Vagina (tissue), 2 donors: ENCODE data around the gene SNX3. TPM values are rescaled to one million over a fixed set of nuclear protein-coding genes. Genes with fewer than 3 reads are reported as not detected.

Experiments used
- DNase-seq, 2 donors: peaks; one replicate each; pipeline ENCODE4 v3.0.0-alpha.2; 2017; ENCODE audit errors: extremely low spot score in 2 of 2
- H3K27ac ChIP-seq: fragments of 200-600 bp; sonication (generic); one replicate; pipeline ENCODE4 v1.5.1; 2019
- H3K27me3 ChIP-seq: fragments of 200-600 bp; sonication (generic); one replicate; pipeline ENCODE4 v1.5.1; 2019
- H3K36me3 ChIP-seq, 2 donors: fragments of 200-600 bp; sonication (generic); one replicate each; pipeline ENCODE4 v1.5.1; 2017 to 2019
- H3K4me1 ChIP-seq: fragments of 200-600 bp; sonication (generic); one replicate; pipeline ENCODE4 v1.5.1; 2019
- H3K4me3 ChIP-seq, 2 donors: fragments of 200-600 bp; sonication (generic); 1 replicate in 1 of 2; 2 replicates in 1 of 2; pipeline ENCODE4 v1.5.1; 2016 to 2019
- H3K9me3 ChIP-seq: fragments of 200-600 bp; sonication (generic); one replicate; pipeline ENCODE4 v1.5.1; 2019
- CTCF ChIP-seq, 3 experiments: fragments of 450-650 bp in 2 of 3; fragments of 200-600 bp in 1 of 3; sonication (generic) in 1 of 3; IDR thresholded peaks; one replicate each; pipeline ENCODE4 v1.5.1; 2017 to 2019; ENCODE audit warnings: antibody characterized with exemption in 3 of 3, mild to moderate bottlenecking in 2 of 3, moderate library complexity in 2 of 3
- POLR2A ChIP-seq, 2 donors: fragments of 450-650 bp; IDR thresholded peaks; one replicate each; pipeline ENCODE4 v1.6.1; 2017; ENCODE audit warnings: antibody characterized with exemption in 2 of 2, mild to moderate bottlenecking in 2 of 2, moderate library complexity in 2 of 2
- POLR2AphosphoS5 ChIP-seq, 2 donors: sonication (generic); formaldehyde crosslinking; IDR thresholded peaks; one replicate each; pipeline ENCODE4 v1.9.0; 2017; ENCODE audit warnings: antibody characterized with exemption in 2 of 2, mild to moderate bottlenecking in 2 of 2, low read depth in 1 of 2; ENCODE audit not compliant: insufficient read depth in 1 of 2
- intact Hi-C: fragments of 100-400 bp; cut with DNase I; formaldehyde crosslinking; loops from one replicate; pipeline ENCODE4 v1.15.1; 2023
- total RNA-seq: library from RNA; depleted of rRNA; stranded (reverse); fragments of >200 nt; gene quantifications from one replicate; pipeline ENCODE4 v1.2.3, GENCODE V29; 2016

The SNX3 gene
- total RNA-seq, 1 donor from 2014 or later: 123 TPM

- no peak for DNase-seq
- TF ChIP-seq POLR2A (IDR thresholded peaks at IDR 0.05) (no peak), CTCF (IDR thresholded peaks at IDR 0.05) (no peak), POLR2AphosphoS5 (IDR thresholded peaks at IDR 0.05; ENCODE audit: insufficient read depth in 1 of 2, low read depth in 1 of 2) (no peak)
- H3K36me3 ChIP-seq: no peaks in the 10 kb centered on the region
- intact Hi-C loops: no loop called here
- no peak overlapping the region for H3K4me3 ChIP-seq
- peaks cover 12% of the 10 kb centered on the region for H3K4me1 ChIP-seq
- no peak overlapping the region for H3K27ac ChIP-seq
- H3K27me3 ChIP-seq: no peaks in the 10 kb centered on the region
- H3K9me3 ChIP-seq: no peaks in the 10 kb centered on the region
These were observed 17.0 kb downstream of the SNX3 start for GRCh38 chr6:108243836-108244235.

GRCh38 chr6:108242721-108243120, 18.1 kb downstream of the SNX3 start:
- intact Hi-C loops: no loop called here
- Histone ChIP-seq H3K9me3 (no peaks in the 10 kb centered on the region), H3K4me3 (no peak overlapping the region), H3K36me3 (no peaks in the 10 kb centered on the region), H3K27ac (no peak overlapping the region), H3K4me1 (peaks cover 12% of the 10 kb centered on the region), H3K27me3 (no peaks in the 10 kb centered on the region)
- no peak for TF ChIP-seq POLR2A (IDR thresholded peaks at IDR 0.05)
- no peak for TF ChIP-seq POLR2AphosphoS5 (IDR thresholded peaks at IDR 0.05; ENCODE audit: insufficient read depth in 1 of 2, low read depth in 1 of 2)
- TF ChIP-seq CTCF (IDR thresholded peaks at IDR 0.05): no peak
- DNase-seq: no peak

GRCh38 chr6:108242259-108242658, 18.6 kb downstream of the SNX3 start:
- no peaks in the 10 kb centered on the region for H3K27me3 ChIP-seq
- TF ChIP-seq POLR2AphosphoS5 (IDR thresholded peaks at IDR 0.05; ENCODE audit: insufficient read depth in 1 of 2, low read depth in 1 of 2) (no peak), CTCF (IDR thresholded peaks at IDR 0.05) (no peak), POLR2A (IDR thresholded peaks at IDR 0.05) (no peak)
- intact Hi-C loops: no loop called here

DNA sequence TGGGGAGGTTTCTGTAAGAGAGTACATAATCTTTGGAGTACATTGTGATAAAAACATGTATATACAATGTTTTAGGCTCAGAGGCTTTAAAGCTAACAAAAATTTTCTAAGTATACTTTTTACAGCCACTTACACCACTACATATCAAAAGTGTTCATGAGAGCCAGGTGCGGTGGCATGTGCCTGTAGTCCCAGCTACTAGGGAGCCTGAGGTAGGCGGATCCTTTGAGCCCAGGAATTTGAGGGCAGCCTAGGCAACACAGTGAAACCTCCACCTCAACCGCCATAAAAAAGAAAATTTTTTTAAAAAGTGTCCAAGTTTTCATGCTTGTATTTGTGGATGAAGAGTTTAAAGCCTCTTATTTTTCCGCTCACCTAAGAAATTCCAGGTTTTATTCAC, 22.5 kb downstream of the SNX3 start:
- H3K27ac ChIP-seq: no peak overlapping the region
- H3K27me3 ChIP-seq: no peaks in the 10 kb centered on the region
- H3K4me1 ChIP-seq: peaks cover 12% of the 10 kb centered on the region
- intact Hi-C loops: no loop called here
- H3K36me3 ChIP-seq: no peaks in the 10 kb centered on the region
- no peak overlapping the region for H3K4me3 ChIP-seq
- no peaks in the 10 kb centered on the region for H3K9me3 ChIP-seq
- DNase-seq: no peak
- TF ChIP-seq POLR2AphosphoS5 (IDR thresholded peaks at IDR 0.05; ENCODE audit: insufficient read depth in 1 of 2, low read depth in 1 of 2) (no peak), CTCF (IDR thresholded peaks at IDR 0.05) (no peak), POLR2A (IDR thresholded peaks at IDR 0.05) (no peak)

More at GRCh38 chr6:108242259-108242658, 18.6 kb downstream of the SNX3 start:
- Histone ChIP-seq H3K4me1 (peaks cover 12% of the 10 kb centered on the region), H3K36me3 (no peaks in the 10 kb centered on the region), H3K4me3 (no peak overlapping the region), H3K9me3 (no peaks in the 10 kb centered on the region), H3K27ac (no peak overlapping the region)
- no peak for DNase-seq

- intact Hi-C loops: no loop called here
- Histone ChIP-seq H3K4me1 (peaks cover 12% of the 10 kb centered on the region), H3K9me3 (no peaks in the 10 kb centered on the region), H3K27me3 (no peaks in the 10 kb centered on the region), H3K27ac (no peak overlapping the region), H3K4me3 (no peak overlapping the region), H3K36me3 (no peaks in the 10 kb centered on the region)
- TF ChIP-seq CTCF (IDR thresholded peaks at IDR 0.05): no peak
- no peak for TF ChIP-seq POLR2A (IDR thresholded peaks at IDR 0.05)
- TF ChIP-seq POLR2AphosphoS5 (IDR thresholded peaks at IDR 0.05; ENCODE audit: insufficient read depth in 1 of 2, low read depth in 1 of 2): no peak
- no peak for DNase-seq
These were observed 24.0 kb downstream of the SNX3 start for GRCh38 chr6:108236791-108237190.
